ENCODE measurements around the gene SYTL1. TPM values are rescaled to one million over a fixed set of nuclear protein-coding genes. Genes with fewer than 3 reads are reported as not detected.

The SYTL1 gene
- total RNA-seq, 3 donors from 2014 or later = 5.9 to 6.8 (median 6.3) TPM

DNA sequence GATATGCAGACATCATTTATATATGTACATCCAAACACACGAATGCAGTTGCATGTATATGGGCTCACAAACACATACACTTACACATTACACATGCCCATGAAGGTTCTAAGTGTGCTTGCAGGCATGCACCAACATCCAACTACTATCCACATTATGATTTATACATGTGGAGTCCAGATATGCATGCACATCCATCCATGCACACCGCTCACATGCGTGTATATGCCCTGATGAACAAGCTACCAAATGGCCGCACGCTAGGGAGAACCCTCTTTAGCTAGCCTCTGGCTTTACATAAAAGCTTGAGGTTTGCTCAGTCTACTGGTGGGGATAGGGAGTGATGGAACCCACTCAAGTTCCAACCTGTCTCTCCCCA lies 59.1 kb downstream of the SYTL1 start:
- ATAC-seq = no peak
- Mint-ChIP-seq H3K4me3 (no peak overlapping the region), H3K4me1 (ENCODE audit: low read depth) (peaks cover 21% of the 10 kb centered on the region), H3K27me3 (ENCODE audit: low read depth) (no peaks in the 10 kb centered on the region), H3K9me3 (no peaks in the 10 kb centered on the region), H3K36me3 (ENCODE audit: insufficient read depth) (no peaks in the 10 kb centered on the region)
- no peak for DNase-seq

GRCh38 chr1:27402349-27402754 lies 60.5 kb downstream of the SYTL1 start:
- H3K4me1 Mint-ChIP-seq (ENCODE audit: low read depth) = peaks cover 23% of the 10 kb centered on the region
- H3K4me3 Mint-ChIP-seq = no peak overlapping the region

DNA sequence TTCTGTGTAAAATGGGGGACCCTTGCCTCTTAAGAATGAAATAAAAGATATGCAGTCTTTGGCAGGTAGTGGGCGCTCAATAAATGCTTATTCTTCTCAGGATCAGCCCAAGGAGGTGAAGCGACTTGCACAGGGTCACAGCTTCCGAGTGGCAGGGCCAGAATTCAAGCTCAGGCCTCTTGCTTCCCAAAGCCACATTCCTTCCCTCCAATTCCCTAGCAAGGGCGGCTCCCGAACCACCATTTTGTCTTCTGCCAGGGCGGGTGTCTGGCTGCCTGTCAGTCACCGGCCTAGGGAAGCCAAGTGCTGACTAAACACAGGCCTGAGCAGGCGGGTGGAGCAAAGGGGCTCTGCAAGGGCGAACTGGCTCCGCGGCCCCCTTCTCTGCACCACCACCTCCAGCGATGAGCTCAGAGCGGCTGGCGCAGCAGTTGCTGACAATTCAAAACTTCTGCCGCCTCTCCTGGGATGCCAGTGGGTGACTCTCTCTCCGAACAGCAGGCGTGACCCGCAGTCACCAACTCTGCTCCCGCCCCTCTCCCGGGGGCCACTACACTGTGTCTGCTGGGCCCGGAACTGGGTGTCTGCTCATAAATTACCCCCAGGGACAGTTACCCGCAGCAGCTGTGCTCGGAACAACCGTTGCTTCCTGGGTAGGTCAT lies 61.4 kb downstream of the SYTL1 start:
- Mint-ChIP-seq H3K36me3 (ENCODE audit: insufficient read depth) (peaks cover 13% of the 10 kb centered on the region), H3K4me3 (no peak overlapping the region), H3K4me1 (ENCODE audit: low read depth) (peaks cover 24% of the 10 kb centered on the region), H3K9me3 (no peaks in the 10 kb centered on the region), H3K27me3 (ENCODE audit: low read depth) (no peaks in the 10 kb centered on the region)
- peak; percentile 68 to 73 for ATAC-seq
- no peak for DNase-seq

More at GRCh38 chr1:27402349-27402754, 60.5 kb downstream of the SYTL1 start:
- H3K36me3 Mint-ChIP-seq (ENCODE audit: insufficient read depth) = peaks cover 6% of the 10 kb centered on the region
- no peaks in the 10 kb centered on the region for H3K9me3 Mint-ChIP-seq
- H3K27me3 Mint-ChIP-seq (ENCODE audit: low read depth) = no peaks in the 10 kb centered on the region
- ATAC-seq (no peak), DNase-seq (no peak)

Other genes with a start within 250 kb of the SYTL1 start
- gene SLC9A1, start 186.9 kb upstream of the SYTL1 start, total RNA-seq = 10 to 100 TPM; 19.8 to 21.0 (median 19.8) TPM
- 10 to 100 TPM in 2 of 3 donors, 1 to 10 TPM in 1; 7.1 to 12.4 (median 10.5) TPM for gene WDTC1, start 107.4 kb upstream of the SYTL1 start, total RNA-seq
- 10 to 100 TPM; 51.0 to 55.1 (median 51.7) TPM for gene TMEM222, start 19.9 kb upstream of the SYTL1 start, total RNA-seq
- 1 to 10 TPM; 3.1 to 4.8 (median 3.5) TPM for gene MAP3K6, start 24.9 kb downstream of the SYTL1 start, total RNA-seq
- gene FCN3, start 32.8 kb downstream of the SYTL1 start, total RNA-seq = under 1 TPM in 2 of 3 donors, not detected in 1; 0.33 to 0.34 TPM
- gene CD164L2, start 41.3 kb downstream of the SYTL1 start, total RNA-seq = not detected
- gene GPR3, start 50.6 kb downstream of the SYTL1 start, total RNA-seq = 1 to 10 TPM; 2.7 to 4.9 (median 3.4) TPM
- 10 to 100 TPM; 82.2 to 98.7 (median 87.1) TPM for gene WASF2, start 148.1 kb downstream of the SYTL1 start, total RNA-seq